HepG2 (cell line): ENCODE measurements around the gene ZNF687. TPM values are rescaled to one million over a fixed set of nuclear protein-coding genes. Genes with fewer than 3 reads are reported as not detected.

Experiments used
- ATAC-seq: fragments of 200-7000 bp; cut with Tn5 transposase; 3 replicates; pipeline ENCODE4 v1.9.1; 2020; ENCODE audit warnings: mild to moderate bottlenecking, moderate library complexity
- BruUV-seq: library from RNA; stranded (reverse); fragments of 400-500 nt; replicated peaks from 2 replicates; lab custom pipeline; 2021; lab: Mats Ljungman, UMichigan
- CTCF ChIA-PET: fragments of 300-600 bp; formaldehyde crosslinking; extraction: SDS; loops from one replicate; lab custom pipeline; 2021; ENCODE audit warnings: low total read pairs, inconsistent platforms, low intra/inter-chr PET ratio; lab: Yijun Ruan, JAX
- POLR2A ChIA-PET: fragments of 350-600 bp; sonication (Branson Sonifier 250); formaldehyde crosslinking; loops from one replicate; lab custom pipeline; 2020; ENCODE audit warnings: antibody characterized with exemption, inconsistent platforms; lab: Yijun Ruan, JAX
- DNase-seq: peaks from one replicate; pipeline ENCODE4 v3.0.0-alpha.2; 2015; ENCODE audit warnings: low spot score
- FAIRE-seq: peaks from 3 replicates; lab custom pipeline; 2011; peaks lifted over from hg19 to GRCh38; lab: Jason Lieb, UNC
- H2AFZ ChIP-seq: one replicate; pipeline ENCODE4 v1.6.1; 2011; ENCODE audit warnings: low read length, inconsistent platforms
- H3K27ac ChIP-seq: fragments of 300-600 bp; 3 replicates; pipeline ENCODE4 v1.8.0; 2011; ENCODE audit warnings: mixed run types, mild to moderate bottlenecking, mixed read lengths, low read length, inconsistent platforms; ENCODE audit not compliant: insufficient read depth; ENCODE audit errors: extremely low read length
- H3K27me3 ChIP-seq, 2 experiments: fragments of 200-600 bp in 1 of 2; 2 replicates in 1 of 2; 3 replicates in 1 of 2; pipeline versions ENCODE4 v1.6.0 to v1.8.0; 2011; ENCODE audit warnings: low read length in 2 of 2, mild to moderate bottlenecking in 2 of 2, moderate library complexity in 2 of 2, inconsistent platforms in 1 of 2; ENCODE audit not compliant: insufficient read depth in 2 of 2, control insufficient read depth in 1 of 2
- H3K36me3 ChIP-seq, 2 experiments: fragments of 200-600 bp in 1 of 2; replicated peaks in 1 of 2; 2 replicates in 1 of 2; 3 replicates in 1 of 2; pipeline versions ENCODE4 v1.5.1 to v1.8.0; 2011; ENCODE audit warnings: low read length in 2 of 2, inconsistent platforms in 1 of 2; ENCODE audit not compliant: insufficient read depth in 2 of 2, control insufficient read depth in 1 of 2
- H3K4me1 ChIP-seq: 2 replicates; pipeline ENCODE4 v1.5.1; 2012; ENCODE audit warnings: low read length, inconsistent platforms; ENCODE audit not compliant: insufficient read depth
- H3K4me2 ChIP-seq: 2 replicates; pipeline ENCODE4 v1.6.0; 2011; ENCODE audit warnings: low read depth, low read length, inconsistent platforms
- H3K4me3 ChIP-seq, 3 experiments: fragments of 200-600 bp in 1 of 3; sonication (generic), shearing (Covaris generic) in 1 of 3; replicated peaks in 1 of 3; 2 replicates each; pipeline ENCODE4 v1.5.1; 2011 to 2016; ENCODE audit warnings: low read length in 3 of 3, inconsistent platforms in 2 of 3, low read depth in 2 of 3, mild to moderate bottlenecking in 2 of 3, control low read depth in 1 of 3, mixed read lengths in 1 of 3; ENCODE audit not compliant: insufficient read depth in 1 of 3
- H3K79me2 ChIP-seq: one replicate; pipeline ENCODE4 v1.6.1; 2011; ENCODE audit warnings: low read length, inconsistent platforms; ENCODE audit not compliant: insufficient read depth
- H3K9ac ChIP-seq: 2 replicates; pipeline ENCODE4 v1.6.0; 2011; ENCODE audit warnings: mild to moderate bottlenecking, low read depth, low read length, inconsistent platforms; ENCODE audit not compliant: insufficient read depth
- H3K9me3 ChIP-seq: 2 replicates; pipeline ENCODE4 v1.5.1; 2012; ENCODE audit warnings: mild to moderate bottlenecking, low read length
- H4K20me1 ChIP-seq: 2 replicates; pipeline ENCODE4 v1.6.0; 2011; ENCODE audit warnings: inconsistent platforms, mild to moderate bottlenecking, low read length, moderate library complexity; ENCODE audit not compliant: insufficient read depth
- ARNTL ChIP-seq: sonication (generic); formaldehyde crosslinking; IDR thresholded peaks from 2 replicates; pipeline ENCODE4 v1.4.0; 2020; ENCODE audit warnings: mild to moderate bottlenecking, missing genetic modification reagents
- EP300 ChIP-seq, 3 experiments: sonication (generic) in 1 of 3; formaldehyde crosslinking in 1 of 3; IDR thresholded peaks; 2 replicates each; pipeline versions ENCODE4 v1.5.1 to v1.6.1; 2011 to 2020; ENCODE audit warnings: low read depth in 2 of 3, low read length in 2 of 3, borderline replicate concordance in 1 of 3, improper control_type of control experiment in 1 of 3, mild to moderate bottlenecking in 1 of 3, missing genetic modification reagents in 1 of 3, moderate library complexity in 1 of 3
- FOXA1 ChIP-seq, 2 experiments: fragments of 450-650 bp in 1 of 2; sonication (generic) in 1 of 2; formaldehyde crosslinking in 1 of 2; IDR thresholded peaks; 2 replicates each; pipeline versions ENCODE4 v1.4.0 to v1.6.1; 2016 to 2020; ENCODE audit warnings: missing genetic modification reagents in 1 of 2
- FOXA3 ChIP-seq: IDR thresholded peaks from 2 replicates; pipeline ENCODE4 v1.6.1; 2016; ENCODE audit warnings: missing genetic modification reagents, missing compliant biosample characterization
- MED13 ChIP-seq: sonication (generic); formaldehyde crosslinking; IDR thresholded peaks from 2 replicates; pipeline ENCODE4 v1.5.0; 2020; ENCODE audit warnings: missing genetic modification reagents
- NBN ChIP-seq: fragments of 450-650 bp; conservative IDR thresholded peaks from 2 replicates; pipeline ENCODE4 v1.6.1; 2017
- PITX1 ChIP-seq: sonication (generic); formaldehyde crosslinking; IDR thresholded peaks from 2 replicates; pipeline ENCODE4 v1.5.1; 2020; ENCODE audit warnings: mild to moderate bottlenecking, missing genetic modification reagents
- ZNF335 ChIP-seq: sonication (generic); formaldehyde crosslinking; IDR thresholded peaks from 2 replicates; pipeline ENCODE4 v1.4.0; 2020; ENCODE audit warnings: missing genetic modification reagents
- ZNF44 ChIP-seq: sonication (generic); formaldehyde crosslinking; IDR thresholded peaks from 2 replicates; pipeline ENCODE4 v1.5.1; 2020; ENCODE audit warnings: mild to moderate bottlenecking, missing genetic modification reagents
- ZNF660 ChIP-seq: sonication (generic); formaldehyde crosslinking; IDR thresholded peaks from 2 replicates; pipeline ENCODE4 v1.5.1; 2020; ENCODE audit warnings: mild to moderate bottlenecking, low read depth, missing genetic modification reagents, borderline replicate concordance
- WGBS: methylation state at CpG from one replicate; pipeline ENCODE4 v1.1.6; 2017; ENCODE audit warnings: low lambda C conversion rate; 5-methylcytosine and 5-hydroxymethylcytosine counted together
- in situ Hi-C: cut with HindIII; loops from 2 replicates; pipeline ENCODE4 v1.10.0; 2017; ENCODE audit warnings: low pct_unique_long_range_greater_than_20kb; ENCODE audit not compliant: extremely low pct_ligation_motif_present
- intact Hi-C: fragments of 100-400 bp; cut with micrococcal nuclease; formaldehyde crosslinking; loops from one replicate; pipeline ENCODE4 v1.10.0; 2022; ENCODE audit not compliant: unreplicated experiment
- polyA plus RNA-seq, 8 experiments: library from polyadenylated mRNA; depleted of rRNA in 3 of 8; stranded (reverse) in 7 of 8; unstranded in 1 of 8; fragments of >200 nt; fragmentation: Illumina TruSeq in 4 of 8; extraction: Trizol in 4 of 8; gene quantifications; 2 replicates each; pipeline versions ENCODE4 v1.2.1 to v1.2.3, GENCODE V29; 2011 to 2016; ENCODE audit warnings: low read depth in 4 of 8, missing spikeins in 1 of 8, mixed read lengths in 1 of 8; ENCODE audit not compliant: insufficient read depth in 1 of 8
- total RNA-seq, 5 experiments: library from RNA; depleted of rRNA; stranded (reverse); fragments of >200 nt; fragmentation: Illumina TruSeq; extraction: Trizol; gene quantifications; 2 replicates each; pipeline ENCODE4 v1.2.3, GENCODE V29; 2016; ENCODE audit warnings: low read depth in 1 of 5
- TF ChIP-seq, protein P1 (sequence below): IDR thresholded peaks from 2 replicates; pipeline ENCODE4 v1.6.1; 2016; ENCODE audit warnings: low read depth, control low read depth
- TF ChIP-seq, protein P2 (sequence below): IDR thresholded peaks from 2 replicates; pipeline ENCODE4 v1.4.0; 2020; ENCODE audit warnings: mild to moderate bottlenecking, missing genetic modification reagents
- TF ChIP-seq, protein P3 (sequence below): sonication (generic); formaldehyde crosslinking; IDR thresholded peaks from 2 replicates; pipeline ENCODE4 v1.9.0; 2022; ENCODE audit warnings: low read depth, missing genetic modification reagents

Gene ZNF687
- total and polyA plus RNA-seq, 2 of the 13 experiments (the other 11 are each of a cell fraction or from before 2014, with no cell fraction given), result 14.1 to 16.5 TPM

DNA sequence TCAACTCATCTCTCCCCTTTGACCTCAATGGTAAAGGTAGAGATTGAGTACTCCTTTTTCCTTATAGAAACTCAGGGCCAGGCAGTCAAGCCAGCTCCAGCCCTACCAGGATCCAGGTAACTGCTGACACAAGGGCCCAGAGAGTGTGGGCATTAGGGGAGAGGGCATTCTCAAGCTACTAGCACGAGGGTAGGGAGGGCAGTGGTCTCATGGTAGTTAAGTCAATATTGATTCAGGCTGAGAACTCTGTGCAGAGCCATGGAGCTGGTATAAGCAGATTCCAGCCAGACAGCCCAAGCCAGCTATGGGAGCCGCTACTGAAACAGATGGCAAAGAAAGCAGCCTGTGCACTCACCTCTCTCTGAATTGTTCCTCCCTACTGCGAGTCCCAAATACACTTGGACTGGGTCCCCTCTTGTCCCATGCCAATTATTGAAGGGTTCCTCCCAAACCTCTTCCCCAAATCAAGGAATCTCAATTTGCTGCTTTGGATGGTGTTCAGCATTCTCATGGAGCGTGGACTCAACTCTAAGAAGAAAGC, 42.4 kb downstream of the ZNF687 start:
- no peak for FAIRE-seq
- no peak overlapping the region for H3K4me3 ChIP-seq

More for the DNA sequence above, 42.4 kb downstream of the ZNF687 start:
- no peak; the same call in 2 of the 3 replicates for ATAC-seq
- Histone ChIP-seq H3K79me2 (peaks cover 18% of the 10 kb centered on the region), H3K4me1 (peaks cover 33% of the 10 kb centered on the region), H3K9ac (no peak overlapping the region; the same call in 1 of the 2 replicates), H3K36me3 (peaks cover 6% of the 10 kb centered on the region in 2 experiments), H3K27ac (no peak overlapping the region), H4K20me1 (no peaks in the 10 kb centered on the region), H3K9me3 (no peaks in the 10 kb centered on the region), H3K4me2 (no peak overlapping the region; the same call in 1 of the 2 replicates), H3K27me3 (no peaks in the 10 kb centered on the region; a peak in 1 of 5 replicates), H2AFZ (no peak overlapping the region)
- WGBS, result 81% methylated on average over 4 of the region's 4 CpGs
- peak; percentile 14 for DNase-seq
- ChIA-PET POLR2A (interaction anchor here (0.7 to 1.2 kb wide), 2 partner anchors 13 to 43 kb away, joined by 3 read pairs; no protein-coding TSS in a partner anchor), CTCF (no interaction called here)
- TF ChIP-seq FOXA1 (IDR thresholded peaks at IDR 0.05) (0 out of 2 replicates have a peak, but pooled peaks have one; percentile 45), FOXA1 (CRISPR knock-in tag; IDR thresholded peaks at IDR 0.05) (peak; percentile 57; the same call in 1 of the 2 replicates), ARNTL (CRISPR knock-in tag) (no peak), ZNF44 (no peak), ZNF335 (CRISPR knock-in tag) (peak; percentile 89), MED13 (no peak), FOXA3 (CRISPR knock-in tag) (peak; percentile 58), NBN (no peak), PITX1 (no peak), ZNF660 (CRISPR knock-in tag) (no peak), EP300 (IDR thresholded peaks at IDR 0.05; ENCODE audit: low read depth in 2 of 2, low read length in 2 of 2) (no peak), EP300 (CRISPR knock-in tag; IDR thresholded peaks at IDR 0.05; ENCODE audit: borderline replicate concordance) (no peak)
- TF ChIP-seq, protein P1, sequence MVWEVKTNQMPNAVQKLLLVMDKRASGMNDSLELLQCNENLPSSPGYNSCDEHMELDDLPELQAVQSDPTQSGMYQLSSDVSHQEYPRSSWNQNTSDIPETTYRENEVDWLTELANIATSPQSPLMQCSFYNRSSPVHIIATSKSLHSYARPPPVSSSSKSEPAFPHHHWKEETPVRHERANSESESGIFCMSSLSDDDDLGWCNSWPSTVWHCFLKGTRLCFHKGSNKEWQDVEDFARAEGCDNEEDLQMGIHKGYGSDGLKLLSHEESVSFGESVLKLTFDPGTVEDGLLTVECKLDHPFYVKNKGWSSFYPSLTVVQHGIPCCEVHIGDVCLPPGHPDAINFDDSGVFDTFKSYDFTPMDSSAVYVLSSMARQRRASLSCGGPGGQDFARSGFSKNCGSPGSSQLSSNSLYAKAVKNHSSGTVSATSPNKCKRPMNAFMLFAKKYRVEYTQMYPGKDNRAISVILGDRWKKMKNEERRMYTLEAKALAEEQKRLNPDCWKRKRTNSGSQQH (CRISPR knock-in tag), result no peak
- TF ChIP-seq, protein P2, sequence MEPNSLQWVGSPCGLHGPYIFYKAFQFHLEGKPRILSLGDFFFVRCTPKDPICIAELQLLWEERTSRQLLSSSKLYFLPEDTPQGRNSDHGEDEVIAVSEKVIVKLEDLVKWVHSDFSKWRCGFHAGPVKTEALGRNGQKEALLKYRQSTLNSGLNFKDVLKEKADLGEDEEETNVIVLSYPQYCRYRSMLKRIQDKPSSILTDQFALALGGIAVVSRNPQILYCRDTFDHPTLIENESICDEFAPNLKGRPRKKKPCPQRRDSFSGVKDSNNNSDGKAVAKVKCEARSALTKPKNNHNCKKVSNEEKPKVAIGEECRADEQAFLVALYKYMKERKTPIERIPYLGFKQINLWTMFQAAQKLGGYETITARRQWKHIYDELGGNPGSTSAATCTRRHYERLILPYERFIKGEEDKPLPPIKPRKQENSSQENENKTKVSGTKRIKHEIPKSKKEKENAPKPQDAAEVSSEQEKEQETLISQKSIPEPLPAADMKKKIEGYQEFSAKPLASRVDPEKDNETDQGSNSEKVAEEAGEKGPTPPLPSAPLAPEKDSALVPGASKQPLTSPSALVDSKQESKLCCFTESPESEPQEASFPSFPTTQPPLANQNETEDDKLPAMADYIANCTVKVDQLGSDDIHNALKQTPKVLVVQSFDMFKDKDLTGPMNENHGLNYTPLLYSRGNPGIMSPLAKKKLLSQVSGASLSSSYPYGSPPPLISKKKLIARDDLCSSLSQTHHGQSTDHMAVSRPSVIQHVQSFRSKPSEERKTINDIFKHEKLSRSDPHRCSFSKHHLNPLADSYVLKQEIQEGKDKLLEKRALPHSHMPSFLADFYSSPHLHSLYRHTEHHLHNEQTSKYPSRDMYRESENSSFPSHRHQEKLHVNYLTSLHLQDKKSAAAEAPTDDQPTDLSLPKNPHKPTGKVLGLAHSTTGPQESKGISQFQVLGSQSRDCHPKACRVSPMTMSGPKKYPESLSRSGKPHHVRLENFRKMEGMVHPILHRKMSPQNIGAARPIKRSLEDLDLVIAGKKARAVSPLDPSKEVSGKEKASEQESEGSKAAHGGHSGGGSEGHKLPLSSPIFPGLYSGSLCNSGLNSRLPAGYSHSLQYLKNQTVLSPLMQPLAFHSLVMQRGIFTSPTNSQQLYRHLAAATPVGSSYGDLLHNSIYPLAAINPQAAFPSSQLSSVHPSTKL (CRISPR knock-in tag), result 0 out of 2 replicates have a peak, but pooled peaks have one; percentile 12
- TF ChIP-seq, protein P3, sequence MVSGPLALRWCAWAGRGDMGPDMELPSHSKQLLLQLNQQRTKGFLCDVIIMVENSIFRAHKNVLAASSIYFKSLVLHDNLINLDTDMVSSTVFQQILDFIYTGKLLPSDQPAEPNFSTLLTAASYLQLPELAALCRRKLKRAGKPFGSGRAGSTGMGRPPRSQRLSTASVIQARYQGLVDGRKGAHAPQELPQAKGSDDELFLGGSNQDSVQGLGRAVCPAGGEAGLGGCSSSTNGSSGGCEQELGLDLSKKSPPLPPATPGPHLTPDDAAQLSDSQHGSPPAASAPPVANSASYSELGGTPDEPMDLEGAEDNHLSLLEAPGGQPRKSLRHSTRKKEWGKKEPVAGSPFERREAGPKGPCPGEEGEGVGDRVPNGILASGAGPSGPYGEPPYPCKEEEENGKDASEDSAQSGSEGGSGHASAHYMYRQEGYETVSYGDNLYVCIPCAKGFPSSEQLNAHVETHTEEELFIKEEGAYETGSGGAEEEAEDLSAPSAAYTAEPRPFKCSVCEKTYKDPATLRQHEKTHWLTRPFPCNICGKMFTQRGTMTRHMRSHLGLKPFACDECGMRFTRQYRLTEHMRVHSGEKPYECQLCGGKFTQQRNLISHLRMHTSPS (CRISPR knock-in tag), result peak; percentile 78; the same call in 1 of the 2 replicates
- in situ Hi-C loops, result no loop called here
- no TSS peak for BruUV-seq
- intact Hi-C loops, result no loop called here
